ENCODE data around the gene WARS2. TPM values are rescaled to one million over a fixed set of nuclear protein-coding genes. Genes with fewer than 3 reads are reported as not detected.

Gene WARS2
- total RNA-seq, 1 experiment from 2014 or later: 10.5 TPM

DNA sequence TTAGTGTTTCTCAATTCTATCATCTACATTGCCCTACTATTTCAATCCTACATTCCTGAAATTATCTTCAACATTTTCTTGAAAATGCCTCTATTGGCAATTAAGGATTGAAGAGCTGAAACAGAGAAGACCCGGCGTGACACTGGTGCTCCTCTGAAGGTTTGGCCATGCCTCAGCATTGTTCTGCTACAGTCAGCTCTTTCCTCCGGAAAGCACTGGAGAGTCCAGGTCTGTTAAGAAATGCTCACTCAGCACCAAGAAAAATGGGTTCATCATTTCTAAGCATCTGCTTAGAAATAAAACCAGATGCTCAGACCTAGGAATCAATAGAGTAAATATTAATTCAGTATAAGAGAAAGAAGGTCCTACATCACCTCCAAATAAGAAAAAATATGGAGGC, 58.8 kb downstream of the WARS2 start:
- no peaks in the 10 kb centered on the region for H3K36me3 ChIP-seq (ENCODE audit: control insufficient read depth in 1 of 2, insufficient read depth in 2 of 2, low read length in 2 of 2)
- H3K9ac ChIP-seq (ENCODE audit: low read length): no peak overlapping the region
- BruUV-seq (replicated peaks): no TSS peak
- H3K9me2 ChIP-seq (ENCODE audit: insufficient read depth): no peaks in the 10 kb centered on the region
- TF ChIP-seq JUND (IDR thresholded peaks at IDR 0.05) (no peak), POLR2AphosphoS5 (IDR thresholded peaks at IDR 0.05; ENCODE audit: low read depth, low read length) (no peak), CTCF (IDR thresholded peaks at IDR 0.05 in 2 of 3, conservative IDR thresholded peaks at IDR 0.05 in 1 of 3; ENCODE audit: borderline replicate concordance in 1 of 3, insufficient read depth in 1 of 3, low read depth in 2 of 3, low read length in 2 of 3) (no peak), ELF1 (IDR thresholded peaks at IDR 0.05; ENCODE audit: borderline replicate concordance, low read depth) (no peak), SIN3A (IDR thresholded peaks at IDR 0.05; ENCODE audit: low read depth) (no peak)
- H3K79me2 ChIP-seq (ENCODE audit: insufficient read depth, low read length): no peaks in the 10 kb centered on the region
- H4K20me1 ChIP-seq (ENCODE audit: insufficient read depth): no peaks in the 10 kb centered on the region
- H3K9me3 ChIP-seq (ENCODE audit: control insufficient read depth in 1 of 2, insufficient read depth in 1 of 2, low read depth in 1 of 2, low read length in 2 of 2): no peaks in the 10 kb centered on the region
- intact Hi-C loops (cut with micrococcal nuclease): no loop called here
- ChIA-PET CTCF (no interaction called here), POLR2A (no interaction called here), RAD21 (ENCODE audit: low non-redundant PET in 1 of 2, low total read pairs in 2 of 2, uncharacterized antibody in 2 of 2, unreplicated experiment in 2 of 2) (no interaction called here)
- no peak overlapping the region for H2AFZ ChIP-seq (ENCODE audit: low read depth, low read length, poor library complexity, severe bottlenecking)
- no peaks in the 10 kb centered on the region for H3K4me1 ChIP-seq (ENCODE audit: control insufficient read depth in 1 of 2, insufficient read depth in 2 of 2, low read length in 2 of 2)
- no peak overlapping the region for H3K4me2 ChIP-seq (ENCODE audit: low read length)
- H3K4me3 ChIP-seq (replicated peaks in 1 of 2; ENCODE audit: low read depth in 1 of 2, low read length in 2 of 2): no peak overlapping the region
- ATAC-seq (no peak), DNase-seq (ENCODE audit: low read depth, low spot score) (no peak)
- no peaks in the 10 kb centered on the region for H3K27me3 ChIP-seq (ENCODE audit: insufficient read depth, low read length)
- no peak overlapping the region for H3K27ac ChIP-seq (ENCODE audit: low read depth, low read length)

- Histone ChIP-seq H3K9ac (ENCODE audit: low read length) (no peak overlapping the region), H3K4me2 (ENCODE audit: low read length) (no peak overlapping the region), H2AFZ (ENCODE audit: low read depth, low read length, poor library complexity, severe bottlenecking) (no peak overlapping the region), H3K27ac (ENCODE audit: low read depth, low read length) (no peak overlapping the region), H3K4me3 (replicated peaks in 1 of 2; ENCODE audit: low read depth in 1 of 2, low read length in 2 of 2) (no peak overlapping the region), H3K79me2 (ENCODE audit: insufficient read depth, low read length) (no peaks in the 10 kb centered on the region), H3K4me1 (ENCODE audit: control insufficient read depth in 1 of 2, insufficient read depth in 2 of 2, low read length in 2 of 2) (no peaks in the 10 kb centered on the region), H3K9me3 (ENCODE audit: control insufficient read depth in 1 of 2, insufficient read depth in 1 of 2, low read depth in 1 of 2, low read length in 2 of 2) (no peaks in the 10 kb centered on the region), H4K20me1 (ENCODE audit: insufficient read depth) (no peaks in the 10 kb centered on the region), H3K36me3 (ENCODE audit: control insufficient read depth in 1 of 2, insufficient read depth in 2 of 2, low read length in 2 of 2) (no peaks in the 10 kb centered on the region), H3K27me3 (ENCODE audit: insufficient read depth, low read length) (no peaks in the 10 kb centered on the region), H3K9me2 (ENCODE audit: insufficient read depth) (no peaks in the 10 kb centered on the region)
- no peak for DNase-seq (ENCODE audit: low read depth, low spot score)
- intact Hi-C loops (cut with micrococcal nuclease): no loop called here
- no TSS peak for BruUV-seq (replicated peaks)
- RAD21 ChIA-PET (ENCODE audit: low non-redundant PET in 1 of 2, low total read pairs in 2 of 2, uncharacterized antibody in 2 of 2, unreplicated experiment in 2 of 2): no interaction called here
- CTCF ChIA-PET: no interaction called here
- POLR2A ChIA-PET: no interaction called here
- no peak for ATAC-seq
- TF ChIP-seq POLR2A (IDR thresholded peaks at IDR 0.05; ENCODE audit: borderline replicate concordance, extremely low read depth, insufficient read depth, insufficient read length) (no peak), EZH2phosphoT487 (IDR thresholded peaks at IDR 0.05; ENCODE audit: borderline replicate concordance) (no peak), ELF1 (IDR thresholded peaks at IDR 0.05; ENCODE audit: borderline replicate concordance, low read depth) (no peak), EGR1 (IDR thresholded peaks at IDR 0.05; ENCODE audit: low read depth) (no peak), FOSL1 (IDR thresholded peaks at IDR 0.05; ENCODE audit: low read depth) (no peak), CTCF (IDR thresholded peaks at IDR 0.05 in 2 of 3, conservative IDR thresholded peaks at IDR 0.05 in 1 of 3; ENCODE audit: borderline replicate concordance in 1 of 3, insufficient read depth in 1 of 3, low read depth in 2 of 3, low read length in 2 of 3) (no peak), RAD21 (IDR thresholded peaks at IDR 0.05; ENCODE audit: low read depth) (no peak), ZNF274 (IDR thresholded peaks at IDR 0.05; ENCODE audit: low read depth, low read length) (no peak), CBX3 (IDR thresholded peaks at IDR 0.05; ENCODE audit: low read depth) (no peak), ZFX (IDR thresholded peaks at IDR 0.05) (no peak), POLR2AphosphoS5 (IDR thresholded peaks at IDR 0.05; ENCODE audit: low read depth, low read length) (no peak), SRF (IDR thresholded peaks at IDR 0.05; ENCODE audit: low read depth) (no peak), YY1 (IDR thresholded peaks at IDR 0.05; ENCODE audit: extremely low read depth, insufficient replicate concordance, low read depth, low read length) (no peak)
- TF ChIP-seq, protein P1, sequence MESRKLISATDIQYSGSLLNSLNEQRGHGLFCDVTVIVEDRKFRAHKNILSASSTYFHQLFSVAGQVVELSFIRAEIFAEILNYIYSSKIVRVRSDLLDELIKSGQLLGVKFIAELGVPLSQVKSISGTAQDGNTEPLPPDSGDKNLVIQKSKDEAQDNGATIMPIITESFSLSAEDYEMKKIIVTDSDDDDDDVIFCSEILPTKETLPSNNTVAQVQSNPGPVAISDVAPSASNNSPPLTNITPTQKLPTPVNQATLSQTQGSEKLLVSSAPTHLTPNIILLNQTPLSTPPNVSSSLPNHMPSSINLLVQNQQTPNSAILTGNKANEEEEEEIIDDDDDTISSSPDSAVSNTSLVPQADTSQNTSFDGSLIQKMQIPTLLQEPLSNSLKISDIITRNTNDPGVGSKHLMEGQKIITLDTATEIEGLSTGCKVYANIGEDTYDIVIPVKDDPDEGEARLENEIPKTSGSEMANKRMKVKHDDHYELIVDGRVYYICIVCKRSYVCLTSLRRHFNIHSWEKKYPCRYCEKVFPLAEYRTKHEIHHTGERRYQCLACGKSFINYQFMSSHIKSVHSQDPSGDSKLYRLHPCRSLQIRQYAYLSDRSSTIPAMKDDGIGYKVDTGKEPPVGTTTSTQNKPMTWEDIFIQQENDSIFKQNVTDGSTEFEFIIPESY (IDR thresholded peaks at IDR 0.05; ENCODE audit: extremely low read depth, insufficient replicate concordance, low read length): no peak
These were observed 59.2 kb downstream of the WARS2 start for GRCh38 chr1:119081267-119081666.
